CD4-positive, alpha-beta T cell treated with Interleukin-4 for 4 hours (primary cell): ENCODE data around the gene SERPINB7.
"Not testable (repeated sequence)": the region's sequence is repeated elsewhere in the genome, so short reads cannot be mapped to it uniquely, and the experiment has no call there.

Experiments used
- DNase-seq: peaks from one replicate; pipeline ENCODE4 v3.0.0-alpha.2; 2020

The SERPINB7 gene

GRCh38 chr18:63775166-63775730, at the start of gene SERPINB7:
Gene SERPINB7, plus strand, starts transcription at chr18:63775418. Its CDS starts 6,955 bp downstream, at chr18:63782373.
- DNase-seq, result no peak

- DNase-seq, result no peak
These were observed 49.3 kb upstream of the SERPINB7 start for GRCh38 chr18:63725682-63726480.

- DNase-seq, result no peak
These were observed 44.4 kb upstream of the SERPINB7 start for GRCh38 chr18:63730773-63731172.

- no peak for DNase-seq
These were observed 44.0 kb upstream of the SERPINB7 start for GRCh38 chr18:63731215-63731614.

- no peak for DNase-seq
These were observed 38.3 kb upstream of the SERPINB7 start for GRCh38 chr18:63736876-63737275.

GRCh38 chr18:63741769-63742168, 33.4 kb upstream of the SERPINB7 start:
- DNase-seq, result no peak

- no peak for DNase-seq
These were observed 28.2 kb upstream of the SERPINB7 start for GRCh38 chr18:63747006-63747405.

- no peak for DNase-seq
These were observed 25.7 kb upstream of the SERPINB7 start for GRCh38 chr18:63749489-63749888.

- DNase-seq, result no peak
These were observed 22.6 kb upstream of the SERPINB7 start for GRCh38 chr18:63752636-63753035.

GRCh38 chr18:63753676-63754075, 21.5 kb upstream of the SERPINB7 start:
- no peak for DNase-seq

GRCh38 chr18:63757541-63757940, 17.7 kb upstream of the SERPINB7 start:
- no peak for DNase-seq

GRCh38 chr18:63758615-63759240, 16.5 kb upstream of the SERPINB7 start:
- DNase-seq, result no peak

- DNase-seq, result not testable (repeated sequence)
These were observed 15.4 kb upstream of the SERPINB7 start for GRCh38 chr18:63759786-63760185.

GRCh38 chr18:63762518-63762917, 12.7 kb upstream of the SERPINB7 start:
- DNase-seq, result no peak

GRCh38 chr18:63763831-63764600, 11.2 kb upstream of the SERPINB7 start:
- DNase-seq, result no peak

- DNase-seq, result no peak
These were observed 9.4 kb upstream of the SERPINB7 start for GRCh38 chr18:63765837-63766236.

- DNase-seq, result no peak
These were observed 1.7 kb upstream of the SERPINB7 start for GRCh38 chr18:63773551-63773950.

GRCh38 chr18:63774511-63774910, 707 bp upstream of the SERPINB7 start:
- no peak for DNase-seq

- no peak for DNase-seq
These were observed 4.2 kb downstream of the SERPINB7 start for GRCh38 chr18:63779386-63779785.

GRCh38 chr18:63783394-63783793, 8.2 kb downstream of the SERPINB7 start:
- no peak for DNase-seq

- DNase-seq, result no peak
These were observed 9.7 kb downstream of the SERPINB7 start for GRCh38 chr18:63784787-63785452.

- DNase-seq, result no peak
These were observed 12.5 kb downstream of the SERPINB7 start for GRCh38 chr18:63787673-63788072.
